ENCODE results near the gene FITM1. TPM values are rescaled to one million over a fixed set of nuclear protein-coding genes. Genes with fewer than 3 reads are reported as not detected.

The FITM1 gene
- total and polyA plus RNA-seq, 8 donors: 2.7 to 12.0 (median 4.0) TPM

DNA sequence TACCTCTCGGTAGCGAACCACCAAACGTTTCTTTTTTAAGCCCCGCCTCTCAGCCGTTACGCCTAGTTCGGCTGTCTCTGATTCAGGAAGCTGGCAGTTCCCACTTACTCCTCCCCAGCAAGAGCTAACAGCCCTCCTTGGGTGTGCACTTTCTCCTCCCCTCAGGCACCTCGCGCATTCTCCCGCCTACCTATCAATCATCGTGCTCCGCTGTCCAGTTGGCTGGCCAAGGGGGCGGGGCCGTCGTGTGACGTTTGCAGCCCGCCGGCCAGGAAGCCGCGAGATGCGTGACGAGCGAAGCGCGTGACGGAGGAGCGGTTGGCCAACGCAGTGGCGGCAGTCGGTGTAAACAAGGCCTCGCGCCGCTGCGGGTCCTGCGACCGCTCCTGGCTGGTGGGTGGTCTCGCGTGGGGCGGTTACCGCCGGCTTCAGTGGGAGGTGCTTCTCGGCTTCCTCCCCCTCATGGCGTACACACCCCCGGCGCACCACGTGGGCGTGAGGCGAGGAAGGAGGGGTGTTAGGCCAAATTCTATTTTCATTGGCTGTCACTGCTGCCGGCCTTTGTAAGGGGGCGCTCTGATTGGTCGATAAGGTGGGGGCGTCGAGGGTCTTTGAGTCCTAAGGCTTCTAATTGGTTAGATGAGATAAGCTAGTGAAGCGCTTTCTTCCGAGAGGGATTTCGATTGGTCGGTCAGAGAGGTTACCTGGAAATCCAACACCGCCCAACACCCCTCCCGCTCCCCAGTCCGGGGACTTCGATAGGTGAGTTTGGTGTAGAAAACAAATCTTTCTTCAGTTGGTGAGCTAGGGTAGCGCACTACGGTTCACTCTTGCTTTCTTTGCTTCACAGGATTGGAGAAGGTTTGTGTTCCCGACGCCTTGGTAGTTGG is 15.7 kb upstream of the FITM1 start, which contains the start of the genes DCAF11 and NRL:
Gene DCAF11 (plus strand): TSS at position 246 of the 890 bp plus-strand sequence. CDS start 818 bp downstream, outside the sequence.
Gene NRL (minus strand): TSS at position 418 of the 890 bp plus-strand sequence. CDS start 32,101 bp downstream, outside the sequence.
- peak within 1 kb of the TSS; percentile 92 to 100 (median 98) for H3K27ac ChIP-seq
- ATAC-seq (peak; percentile 85 to 92 (median 86)), DNase-seq (peak; percentile 97 to 99 (median 99)), FAIRE-seq (peak; percentile 95)
- TF ChIP-seq, protein P1, sequence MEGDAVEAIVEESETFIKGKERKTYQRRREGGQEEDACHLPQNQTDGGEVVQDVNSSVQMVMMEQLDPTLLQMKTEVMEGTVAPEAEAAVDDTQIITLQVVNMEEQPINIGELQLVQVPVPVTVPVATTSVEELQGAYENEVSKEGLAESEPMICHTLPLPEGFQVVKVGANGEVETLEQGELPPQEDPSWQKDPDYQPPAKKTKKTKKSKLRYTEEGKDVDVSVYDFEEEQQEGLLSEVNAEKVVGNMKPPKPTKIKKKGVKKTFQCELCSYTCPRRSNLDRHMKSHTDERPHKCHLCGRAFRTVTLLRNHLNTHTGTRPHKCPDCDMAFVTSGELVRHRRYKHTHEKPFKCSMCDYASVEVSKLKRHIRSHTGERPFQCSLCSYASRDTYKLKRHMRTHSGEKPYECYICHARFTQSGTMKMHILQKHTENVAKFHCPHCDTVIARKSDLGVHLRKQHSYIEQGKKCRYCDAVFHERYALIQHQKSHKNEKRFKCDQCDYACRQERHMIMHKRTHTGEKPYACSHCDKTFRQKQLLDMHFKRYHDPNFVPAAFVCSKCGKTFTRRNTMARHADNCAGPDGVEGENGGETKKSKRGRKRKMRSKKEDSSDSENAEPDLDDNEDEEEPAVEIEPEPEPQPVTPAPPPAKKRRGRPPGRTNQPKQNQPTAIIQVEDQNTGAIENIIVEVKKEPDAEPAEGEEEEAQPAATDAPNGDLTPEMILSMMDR (IDR thresholded peaks at IDR 0.05): no peak
- WGBS, 2 donors: 0% methylated on average over 64 to 65 of the region's 65 CpGs
- intact Hi-C loops (cut with DNase I): no loop called here
- peak within 1 kb of the TSS; percentile 44 to 74 (median 56) for H3K4me3 ChIP-seq
- no peaks in the 10 kb centered on the region for H3K9me3 ChIP-seq
- no peaks in the 10 kb centered on the region for H3K27me3 ChIP-seq
- H3K4me1 ChIP-seq: peaks cover 0 to 31% (median 10%) of the 10 kb centered on the region in 3 donors
- H3K36me3 ChIP-seq: peaks cover 4 to 27% (median 22%) of the 10 kb centered on the region in 3 donors

DNA sequence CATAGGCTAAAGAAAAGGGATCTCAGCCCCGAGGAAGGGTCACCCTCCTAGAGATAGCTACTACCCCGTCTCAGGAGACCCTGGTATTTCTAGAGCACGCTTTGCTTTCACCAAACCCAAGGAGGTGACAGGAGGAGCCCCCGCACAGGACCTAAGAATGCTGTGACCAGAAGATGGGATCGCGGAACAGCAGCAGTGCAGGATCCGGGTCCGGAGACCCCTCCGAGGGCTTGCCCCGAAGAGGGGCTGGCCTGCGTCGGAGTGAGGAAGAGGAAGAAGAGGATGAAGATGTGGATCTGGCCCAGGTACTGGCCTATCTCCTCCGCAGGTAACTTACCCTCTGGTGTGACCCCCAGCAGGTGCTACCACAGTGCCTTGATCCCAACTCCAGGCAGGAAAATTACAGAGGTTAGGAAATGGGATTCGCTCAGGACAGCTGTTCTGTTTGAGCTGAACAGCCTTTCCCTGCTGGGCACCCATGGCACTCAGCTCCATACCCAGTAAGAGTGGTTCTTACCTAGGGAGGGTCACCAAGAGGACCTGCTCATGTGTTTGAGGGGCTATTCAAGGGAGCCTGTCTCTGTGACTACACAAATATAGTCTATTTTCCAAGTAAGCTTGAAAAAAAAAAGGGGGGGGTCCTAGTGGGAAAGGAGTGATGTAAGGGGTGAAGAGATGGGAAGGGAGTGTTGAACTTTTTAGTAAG is 14.9 kb upstream of the FITM1 start:
- FAIRE-seq (no peak), DNase-seq (peak in 1 of 6 donors; percentile 56), ATAC-seq (no peak)
- Histone ChIP-seq H3K4me3 (peak overlapping the region; percentile 44 to 74 (median 56)), H3K4me1 (peaks cover 0 to 25% (median 6%) of the 10 kb centered on the region in 3 donors), H3K9me3 (no peaks in the 10 kb centered on the region), H3K27me3 (no peaks in the 10 kb centered on the region), H3K27ac (peak overlapping the region; percentile 92 to 100 (median 98)), H3K36me3 (peaks cover 4 to 33% (median 28%) of the 10 kb centered on the region in 3 donors)
- TF ChIP-seq, protein P1 (IDR thresholded peaks at IDR 0.05): no peak
- WGBS, 2 donors: 0 to 1% methylated on average over 14 of the region's 14 CpGs
- intact Hi-C loops (cut with DNase I): no loop called here

DNA sequence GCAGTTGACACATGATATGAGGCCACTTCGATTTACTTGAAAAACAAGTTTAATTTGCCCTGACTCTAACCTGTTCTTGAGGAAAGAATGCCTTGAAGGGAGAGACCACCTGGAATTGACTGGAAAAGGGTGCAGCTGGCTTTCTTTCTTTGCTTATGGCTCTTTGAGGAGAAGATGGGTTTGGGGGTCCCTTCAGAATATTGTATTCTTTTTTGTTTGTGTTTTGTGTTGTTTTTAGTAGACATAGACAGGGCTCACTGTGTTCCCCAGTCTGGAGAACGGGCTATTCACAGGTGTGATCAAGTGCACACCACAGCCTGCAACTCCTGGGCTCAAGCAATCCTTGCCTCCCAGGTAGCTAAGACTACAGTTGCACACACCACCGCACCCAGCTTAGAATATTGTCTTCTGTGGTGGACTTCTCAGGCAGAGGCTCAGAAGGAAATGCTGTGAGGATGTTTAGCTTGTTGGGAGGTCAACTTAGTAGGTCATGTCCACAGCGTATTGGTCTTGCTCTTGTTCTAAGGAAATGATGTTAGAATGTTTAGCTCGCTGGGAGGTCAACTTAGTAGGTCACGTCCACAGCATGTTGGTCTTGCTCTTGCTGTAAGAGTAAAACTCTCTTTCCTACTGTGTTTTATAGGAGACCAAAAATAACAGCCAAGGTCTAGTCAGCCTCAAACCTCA is 14.2 kb upstream of the FITM1 start:
- 23 to 28% methylated on average over 6 of the region's 6 CpGs for WGBS, 2 donors
- H3K27ac ChIP-seq: peak overlapping the region in 2 of 4 donors; percentile 96 to 99
- intact Hi-C loops (cut with DNase I): no loop called here

DNA sequence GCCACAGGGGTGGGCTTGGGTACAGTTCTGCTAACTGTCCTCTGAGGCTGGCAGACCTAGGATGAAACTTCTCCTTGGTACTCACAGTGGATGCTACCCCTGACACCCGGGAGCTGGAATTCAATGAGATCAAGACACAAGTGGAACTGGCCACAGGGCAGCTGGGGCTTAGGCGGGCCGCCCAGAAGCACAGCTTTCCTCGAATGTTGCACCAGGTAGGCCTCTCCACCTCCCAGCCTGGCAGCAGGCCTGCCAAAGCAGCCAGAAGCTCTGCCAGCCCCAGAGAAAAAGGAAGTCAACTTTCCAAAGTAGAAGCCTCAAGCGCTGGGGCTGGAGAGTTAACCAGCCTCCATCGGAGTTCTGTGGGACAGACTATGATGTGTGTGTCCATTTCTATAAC is 13.3 kb upstream of the FITM1 start:
- intact Hi-C loops (cut with DNase I): no loop called here
- Histone ChIP-seq H3K27me3 (no peaks in the 10 kb centered on the region), H3K27ac (no peak overlapping the region), H3K9me3 (no peaks in the 10 kb centered on the region), H3K4me1 (peaks cover 0 to 19% (median 0%) of the 10 kb centered on the region in 3 donors), H3K4me3 (peak overlapping the region in 2 of 4 donors; percentile 52 to 61), H3K36me3 (peaks cover 4 to 48% (median 43%) of the 10 kb centered on the region in 3 donors)
- TF ChIP-seq, protein P1 (IDR thresholded peaks at IDR 0.05): no peak
- peak in 5 of 6 donors; percentile 49 to 82 (median 64) for DNase-seq
- no peak for FAIRE-seq
- no peak for ATAC-seq
- WGBS, 2 donors: 41 to 42% methylated on average over 6 of the region's 6 CpGs

More for the DNA sequence above, 14.2 kb upstream of the FITM1 start:
- H3K36me3 ChIP-seq: peaks cover 4 to 40% (median 34%) of the 10 kb centered on the region in 3 donors
- peak overlapping the region in 3 of 4 donors; percentile 44 to 61 (median 52) for H3K4me3 ChIP-seq
- FAIRE-seq (no peak), ATAC-seq (no peak), DNase-seq (peak in 1 of 6 donors; percentile 21)
- H3K27me3 ChIP-seq: no peaks in the 10 kb centered on the region
- H3K9me3 ChIP-seq: no peaks in the 10 kb centered on the region
- H3K4me1 ChIP-seq: peaks cover 0 to 19% (median 0%) of the 10 kb centered on the region in 3 donors
- TF ChIP-seq, protein P1 (IDR thresholded peaks at IDR 0.05): no peak

Measured in pancreas (tissue), 10 donors.